Measurements from ENCODE around the gene TNNT3.

The TNNT3 gene

DNA sequence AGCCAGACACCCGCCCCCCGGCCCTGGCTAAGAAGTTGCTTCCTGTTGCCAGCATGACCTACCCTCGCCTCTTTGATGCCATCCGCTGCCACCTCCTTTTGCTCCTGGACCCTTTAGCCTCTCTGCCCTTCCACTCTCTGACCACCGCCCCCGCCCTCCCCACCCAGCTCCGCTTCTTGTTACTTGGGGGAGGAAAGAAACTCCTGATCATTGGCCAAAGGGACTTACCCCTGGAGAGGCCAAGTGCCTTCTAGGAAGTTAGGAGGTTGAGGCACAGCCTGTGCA is 27.7 kb upstream of the TNNT3 start, which contains the start of gene PRR33:
Gene PRR33 (minus strand): TSS at position 65 of the 285 bp plus-strand sequence. CDS start 1,311 bp downstream, outside the sequence.
- no peak within 1 kb of the TSS for H3K4me3 ChIP-seq (ENCODE audit: severe bottlenecking)
- no peak within 1 kb of the TSS for H3K27ac ChIP-seq (ENCODE audit: poor library complexity, severe bottlenecking)
- TF ChIP-seq CTCF (IDR thresholded peaks at IDR 0.05; ENCODE audit: poor library complexity, severe bottlenecking) = no peak
- ATAC-seq (ENCODE audit: low read depth) (no peak), DNase-seq (ENCODE audit: low spot score) (no peak)
- H3K27me3 ChIP-seq (ENCODE audit: insufficient read depth, poor library complexity, severe bottlenecking) = no peaks in the 10 kb centered on the region
- H3K36me3 ChIP-seq (ENCODE audit: low read depth) = no peaks in the 10 kb centered on the region
- H3K4me1 ChIP-seq (ENCODE audit: insufficient read depth, poor library complexity, severe bottlenecking) = no peaks in the 10 kb centered on the region
- no peaks in the 10 kb centered on the region for H3K9me3 ChIP-seq (ENCODE audit: severe bottlenecking)

GRCh38 chr11:1892116-1892515 is 27.4 kb upstream of the TNNT3 start:
- Histone ChIP-seq H3K9me3 (ENCODE audit: severe bottlenecking) (no peaks in the 10 kb centered on the region), H3K4me1 (ENCODE audit: insufficient read depth, poor library complexity, severe bottlenecking) (no peaks in the 10 kb centered on the region), H3K36me3 (ENCODE audit: low read depth) (no peaks in the 10 kb centered on the region), H3K27me3 (ENCODE audit: insufficient read depth, poor library complexity, severe bottlenecking) (no peaks in the 10 kb centered on the region), H3K4me3 (ENCODE audit: severe bottlenecking) (no peak overlapping the region), H3K27ac (ENCODE audit: poor library complexity, severe bottlenecking) (no peak overlapping the region)
- DNase-seq (ENCODE audit: low spot score) (peak; percentile 18), ATAC-seq (ENCODE audit: low read depth) (no peak)
- TF ChIP-seq CTCF (IDR thresholded peaks at IDR 0.05; ENCODE audit: poor library complexity, severe bottlenecking) = no peak

- no peaks in the 10 kb centered on the region for H3K36me3 ChIP-seq (ENCODE audit: low read depth)
- ATAC-seq (ENCODE audit: low read depth) = no peak
- no peak overlapping the region for H3K27ac ChIP-seq (ENCODE audit: poor library complexity, severe bottlenecking)
- H3K27me3 ChIP-seq (ENCODE audit: insufficient read depth, poor library complexity, severe bottlenecking) = no peaks in the 10 kb centered on the region
- H3K9me3 ChIP-seq (ENCODE audit: severe bottlenecking) = no peaks in the 10 kb centered on the region
- no peaks in the 10 kb centered on the region for H3K4me1 ChIP-seq (ENCODE audit: insufficient read depth, poor library complexity, severe bottlenecking)
- no peak for TF ChIP-seq CTCF (IDR thresholded peaks at IDR 0.05; ENCODE audit: poor library complexity, severe bottlenecking)
- H3K4me3 ChIP-seq (ENCODE audit: severe bottlenecking) = no peak overlapping the region
- peak; percentile 13 for DNase-seq (ENCODE audit: low spot score)
These were observed 26.9 kb upstream of the TNNT3 start for GRCh38 chr11:1892558-1892957.

GRCh38 chr11:1893581-1894359 is 25.7 kb upstream of the TNNT3 start:
- no peak for TF ChIP-seq CTCF (IDR thresholded peaks at IDR 0.05; ENCODE audit: poor library complexity, severe bottlenecking)
- DNase-seq (ENCODE audit: low spot score) (peak; percentile 23), ATAC-seq (ENCODE audit: low read depth) (no peak)
- no peaks in the 10 kb centered on the region for H3K27me3 ChIP-seq (ENCODE audit: insufficient read depth, poor library complexity, severe bottlenecking)
- no peak overlapping the region for H3K4me3 ChIP-seq (ENCODE audit: severe bottlenecking)
- no peak overlapping the region for H3K27ac ChIP-seq (ENCODE audit: poor library complexity, severe bottlenecking)
- H3K9me3 ChIP-seq (ENCODE audit: severe bottlenecking) = no peaks in the 10 kb centered on the region
- H3K4me1 ChIP-seq (ENCODE audit: insufficient read depth, poor library complexity, severe bottlenecking) = no peaks in the 10 kb centered on the region
- H3K36me3 ChIP-seq (ENCODE audit: low read depth) = no peaks in the 10 kb centered on the region

DNA sequence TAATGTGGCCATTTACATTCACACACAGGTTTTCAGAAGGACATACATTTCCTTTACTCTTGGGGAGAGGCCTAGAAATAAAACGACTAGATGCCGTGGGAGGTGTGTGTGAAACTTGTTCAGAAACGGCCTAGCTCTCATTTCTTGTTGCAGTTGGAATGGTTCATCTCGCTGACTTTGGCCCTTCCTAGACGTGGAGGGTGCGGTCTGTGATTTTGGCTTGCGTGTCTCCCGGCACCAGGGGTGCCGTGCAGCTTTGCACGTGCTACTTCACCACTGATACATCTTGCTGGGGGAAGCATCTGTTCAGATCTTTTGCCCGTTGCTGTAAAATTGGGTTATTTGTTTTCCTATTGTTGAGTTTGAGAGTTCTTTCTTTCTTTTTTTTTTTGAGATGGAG is 24.7 kb upstream of the TNNT3 start:
- no peaks in the 10 kb centered on the region for H3K4me1 ChIP-seq (ENCODE audit: insufficient read depth, poor library complexity, severe bottlenecking)
- no peak for ATAC-seq (ENCODE audit: low read depth)
- no peak overlapping the region for H3K27ac ChIP-seq (ENCODE audit: poor library complexity, severe bottlenecking)
- no peak overlapping the region for H3K4me3 ChIP-seq (ENCODE audit: severe bottlenecking)
- TF ChIP-seq CTCF (IDR thresholded peaks at IDR 0.05; ENCODE audit: poor library complexity, severe bottlenecking) = no peak
- H3K27me3 ChIP-seq (ENCODE audit: insufficient read depth, poor library complexity, severe bottlenecking) = no peaks in the 10 kb centered on the region
- DNase-seq (ENCODE audit: low spot score) = no peak
- no peaks in the 10 kb centered on the region for H3K9me3 ChIP-seq (ENCODE audit: severe bottlenecking)
- H3K36me3 ChIP-seq (ENCODE audit: low read depth) = no peaks in the 10 kb centered on the region

Data from RWPE2 (cell line).